MM.1S (cell line): ENCODE data around the gene ERI3.

ENCODE experiments used
- DNase-seq: peaks from one replicate; pipeline ENCODE4 v3.0.0-alpha.2; 2015
- H2AFZ ChIP-seq: fragments of 300-600 bp; sonication (generic); 2 replicates; pipeline ENCODE4 v1.6.0; 2016; ENCODE audit warnings: antibody characterized with exemption, low read length
- H3F3A ChIP-seq: fragments of 300-600 bp; sonication (generic); 2 replicates; pipeline ENCODE4 v1.6.1; 2016; ENCODE audit warnings: mild to moderate bottlenecking, antibody characterized with exemption, low read length, moderate library complexity, mixed read lengths; ENCODE audit not compliant: insufficient read depth
- H3K27ac ChIP-seq: fragments of 300-600 bp; sonication (generic); 2 replicates; pipeline ENCODE4 v1.5.1; 2016; ENCODE audit warnings: mild to moderate bottlenecking, low read length
- H3K27me3 ChIP-seq: fragments of 300-600 bp; sonication (generic); replicated peaks from 2 replicates; pipeline ENCODE4 v1.6.0; 2016; ENCODE audit warnings: low read length; ENCODE audit not compliant: insufficient read depth
- H3K36me3 ChIP-seq: fragments of 300-600 bp; sonication (generic); replicated peaks from 2 replicates; pipeline ENCODE4 v1.6.1; 2016; ENCODE audit warnings: mild to moderate bottlenecking, low read length, mixed read lengths; ENCODE audit not compliant: insufficient read depth
- H3K4me1 ChIP-seq: fragments of 300-600 bp; sonication (generic); 2 replicates; pipeline ENCODE4 v1.6.1; 2016; ENCODE audit warnings: low read length, mixed read lengths
- H3K4me2 ChIP-seq: fragments of 300-600 bp; sonication (generic); 2 replicates; pipeline ENCODE4 v1.6.0; 2016; ENCODE audit warnings: low read depth, low read length
- H3K4me3 ChIP-seq: fragments of 300-600 bp; sonication (generic); 2 replicates; pipeline ENCODE4 v1.5.1; 2016; ENCODE audit warnings: low read length, mixed read lengths
- H3K79me2 ChIP-seq: fragments of 300-600 bp; sonication (generic); 2 replicates; pipeline ENCODE4 v1.6.1; 2016; ENCODE audit warnings: mixed run types, low read length, mixed read lengths
- H3K9ac ChIP-seq: fragments of 300-600 bp; sonication (generic); 2 replicates; pipeline ENCODE4 v1.6.1; 2016; ENCODE audit warnings: low read length, mixed read lengths
- H3K9me2 ChIP-seq: fragments of 300-600 bp; sonication (generic); replicated peaks from 2 replicates; pipeline ENCODE4 v1.6.1; 2016; ENCODE audit warnings: mild to moderate bottlenecking, low read length, mixed read lengths; ENCODE audit not compliant: insufficient read depth
- H3K9me3 ChIP-seq: fragments of 300-600 bp; sonication (generic); replicated peaks from 2 replicates; pipeline ENCODE4 v1.6.1; 2016; ENCODE audit warnings: mild to moderate bottlenecking, low read length, mixed read lengths; ENCODE audit not compliant: insufficient read depth
- H4K20me1 ChIP-seq: fragments of 300-600 bp; sonication (generic); 2 replicates; pipeline ENCODE4 v1.6.1; 2016; ENCODE audit warnings: mild to moderate bottlenecking, low read length, moderate library complexity, mixed read lengths; ENCODE audit not compliant: insufficient read depth
- EZH2 ChIP-seq: fragments of 300-600 bp; sonication (generic); optimal IDR thresholded peaks from 2 replicates; pipeline ENCODE3; 2017; ENCODE audit warnings: low read depth, mild to moderate bottlenecking, antibody characterized with exemption, low read length, mixed read lengths
- EZH2phosphoT487 ChIP-seq: fragments of 300-600 bp; sonication (generic); IDR thresholded peaks from 2 replicates; pipeline ENCODE4 v1.6.1; 2018; ENCODE audit warnings: antibody characterized with exemption, low read length
- TF ChIP-seq, protein P1 (sequence below): fragments of 300-600 bp; sonication (generic); IDR thresholded peaks from 2 replicates; pipeline ENCODE4 v1.5.1; 2016; ENCODE audit warnings: antibody characterized with exemption, low read length, mixed read lengths

Gene ERI3

DNA sequence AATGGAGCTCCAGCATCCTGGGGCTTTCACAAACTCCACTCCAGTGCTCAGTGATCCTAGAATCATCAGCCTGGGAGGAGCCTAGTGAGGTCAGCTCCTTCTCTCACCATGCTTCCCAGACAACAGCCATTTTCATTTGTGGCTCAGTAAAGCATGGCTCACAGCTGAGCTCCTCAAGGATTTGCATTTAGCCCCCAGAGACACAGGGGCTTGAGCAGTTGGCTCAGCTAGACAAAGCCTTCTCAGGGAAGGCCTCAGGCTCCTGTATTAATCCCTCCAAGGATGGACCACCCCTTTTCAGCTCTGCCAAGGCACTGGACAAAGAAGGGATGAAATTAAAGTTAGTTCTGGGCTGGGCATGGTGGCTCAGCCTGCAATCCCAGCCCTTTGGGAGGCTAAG, 39.5 kb downstream of the ERI3 start:
- no peak overlapping the region for H3K4me2 ChIP-seq
- no peaks in the 10 kb centered on the region for H3K36me3 ChIP-seq

DNA sequence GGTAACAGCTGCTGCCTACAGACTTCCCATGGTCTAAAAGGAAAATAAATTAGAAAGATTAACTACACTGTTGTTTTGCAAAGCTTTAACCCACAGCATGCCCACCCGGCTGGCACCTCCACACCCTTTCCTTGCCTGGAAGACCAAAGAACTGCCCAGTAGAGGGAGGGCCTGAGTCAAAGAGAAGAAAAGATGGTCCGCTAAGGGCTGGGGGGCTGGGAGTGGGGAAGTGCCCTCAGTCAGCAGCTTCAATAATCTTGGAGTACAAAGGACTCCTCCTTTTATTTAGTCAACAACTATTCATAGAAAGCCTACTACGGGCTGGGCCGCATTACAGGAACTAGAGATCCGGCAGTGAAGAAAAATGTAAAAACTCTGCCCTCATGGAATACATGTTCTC, 40.6 kb downstream of the ERI3 start:
- no peak overlapping the region for H3K9ac ChIP-seq
- no peaks in the 10 kb centered on the region for H3K4me1 ChIP-seq
- H3K9me2 ChIP-seq, result no peaks in the 10 kb centered on the region
- no peak overlapping the region for H3K4me2 ChIP-seq
- no peak overlapping the region for H3K4me3 ChIP-seq
- TF ChIP-seq EZH2 (no peak), EZH2phosphoT487 (no peak)
- TF ChIP-seq, protein P1, sequence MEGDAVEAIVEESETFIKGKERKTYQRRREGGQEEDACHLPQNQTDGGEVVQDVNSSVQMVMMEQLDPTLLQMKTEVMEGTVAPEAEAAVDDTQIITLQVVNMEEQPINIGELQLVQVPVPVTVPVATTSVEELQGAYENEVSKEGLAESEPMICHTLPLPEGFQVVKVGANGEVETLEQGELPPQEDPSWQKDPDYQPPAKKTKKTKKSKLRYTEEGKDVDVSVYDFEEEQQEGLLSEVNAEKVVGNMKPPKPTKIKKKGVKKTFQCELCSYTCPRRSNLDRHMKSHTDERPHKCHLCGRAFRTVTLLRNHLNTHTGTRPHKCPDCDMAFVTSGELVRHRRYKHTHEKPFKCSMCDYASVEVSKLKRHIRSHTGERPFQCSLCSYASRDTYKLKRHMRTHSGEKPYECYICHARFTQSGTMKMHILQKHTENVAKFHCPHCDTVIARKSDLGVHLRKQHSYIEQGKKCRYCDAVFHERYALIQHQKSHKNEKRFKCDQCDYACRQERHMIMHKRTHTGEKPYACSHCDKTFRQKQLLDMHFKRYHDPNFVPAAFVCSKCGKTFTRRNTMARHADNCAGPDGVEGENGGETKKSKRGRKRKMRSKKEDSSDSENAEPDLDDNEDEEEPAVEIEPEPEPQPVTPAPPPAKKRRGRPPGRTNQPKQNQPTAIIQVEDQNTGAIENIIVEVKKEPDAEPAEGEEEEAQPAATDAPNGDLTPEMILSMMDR, result no peak
- H2AFZ ChIP-seq, result no peak overlapping the region
- no peak overlapping the region for H3K27ac ChIP-seq
- DNase-seq, result no peak
- no peaks in the 10 kb centered on the region for H3K79me2 ChIP-seq
- no peaks in the 10 kb centered on the region for H4K20me1 ChIP-seq
- no peaks in the 10 kb centered on the region for H3K36me3 ChIP-seq
- no peaks in the 10 kb centered on the region for H3K27me3 ChIP-seq
- H3K9me3 ChIP-seq, result no peaks in the 10 kb centered on the region
- no peaks in the 10 kb centered on the region for H3F3A ChIP-seq

More for the DNA sequence above, 39.5 kb downstream of the ERI3 start:
- DNase-seq, result no peak
- H3K9me3 ChIP-seq, result no peaks in the 10 kb centered on the region
- H3K4me3 ChIP-seq, result no peak overlapping the region
- no peaks in the 10 kb centered on the region for H3K27me3 ChIP-seq
- no peaks in the 10 kb centered on the region for H3K9me2 ChIP-seq
- H3K9ac ChIP-seq, result no peak overlapping the region
- no peaks in the 10 kb centered on the region for H3F3A ChIP-seq
- no peak for TF ChIP-seq EZH2phosphoT487
- TF ChIP-seq, protein P1, result no peak
- no peak for TF ChIP-seq EZH2
- no peak overlapping the region for H2AFZ ChIP-seq
- no peaks in the 10 kb centered on the region for H3K4me1 ChIP-seq
- no peaks in the 10 kb centered on the region for H4K20me1 ChIP-seq
- H3K79me2 ChIP-seq, result no peaks in the 10 kb centered on the region
- no peak overlapping the region for H3K27ac ChIP-seq

DNA sequence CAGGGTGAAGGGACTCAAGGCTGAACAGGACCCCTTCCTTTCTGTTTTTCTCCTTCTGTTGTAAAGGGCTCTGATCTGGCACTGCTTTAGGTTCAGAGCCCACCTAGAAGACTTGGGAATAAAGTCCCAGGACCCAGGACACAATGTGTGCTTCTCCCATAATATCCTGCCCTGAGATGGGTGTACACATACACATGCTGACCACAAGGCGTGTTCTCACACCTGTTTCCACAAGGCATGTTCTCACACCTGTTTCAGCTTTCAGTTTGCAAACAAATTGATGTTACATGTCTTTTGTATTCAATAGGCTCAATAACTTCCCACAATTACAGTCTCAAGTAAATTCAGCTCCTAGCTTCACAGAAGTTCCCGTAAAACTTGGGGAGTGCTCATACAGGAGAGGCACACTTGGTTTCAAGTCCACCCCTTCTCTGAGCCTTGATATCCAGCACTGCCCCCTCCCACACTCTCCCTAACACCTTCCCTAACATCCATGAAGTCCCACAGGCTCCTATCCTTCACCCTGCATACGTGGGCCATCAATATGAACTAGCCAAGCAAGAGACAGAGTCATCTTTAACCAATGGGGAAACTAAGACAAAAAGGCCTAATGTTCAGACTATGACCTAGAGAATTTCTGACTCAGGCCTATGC, 41.7 kb downstream of the ERI3 start:
- H3K4me1 ChIP-seq, result no peaks in the 10 kb centered on the region
- no peaks in the 10 kb centered on the region for H3K27me3 ChIP-seq
- no peaks in the 10 kb centered on the region for H3K9me2 ChIP-seq
- H3F3A ChIP-seq, result no peaks in the 10 kb centered on the region
- H2AFZ ChIP-seq, result no peak overlapping the region
- no peaks in the 10 kb centered on the region for H3K79me2 ChIP-seq
- no peak overlapping the region for H3K27ac ChIP-seq
- H3K9me3 ChIP-seq, result no peaks in the 10 kb centered on the region
- no peak overlapping the region for H3K4me3 ChIP-seq
- no peak overlapping the region for H3K9ac ChIP-seq
- H4K20me1 ChIP-seq, result no peaks in the 10 kb centered on the region
- no peaks in the 10 kb centered on the region for H3K36me3 ChIP-seq
- H3K4me2 ChIP-seq, result no peak overlapping the region
- DNase-seq, result no peak
- no peak for TF ChIP-seq EZH2phosphoT487
- no peak for TF ChIP-seq EZH2
- TF ChIP-seq, protein P1, result no peak
